Loucy (cell line): ENCODE measurements around the gene GABBR2.

Experiments
- H2AFZ ChIP-seq: fragments of 200-600 bp; sonication (generic); 2 replicates; pipeline ENCODE4 v1.6.0; 2016; ENCODE audit warnings: antibody characterized with exemption, mild to moderate bottlenecking, low read length, moderate library complexity
- H3F3A ChIP-seq: fragments of 200-600 bp; 2 replicates; pipeline ENCODE4 v1.6.0; 2016; ENCODE audit warnings: antibody characterized with exemption, low read depth, mild to moderate bottlenecking
- H3K27me3 ChIP-seq: fragments of 200-600 bp; sonication (generic); 2 replicates; pipeline ENCODE4 v1.6.1; 2014; ENCODE audit warnings: low read length, mild to moderate bottlenecking; ENCODE audit not compliant: insufficient read depth, poor library complexity, severe bottlenecking
- H3K36me3 ChIP-seq: fragments of 200-600 bp; sonication (generic); 2 replicates; pipeline ENCODE4 v1.6.1; 2016; ENCODE audit warnings: low read length; ENCODE audit not compliant: insufficient read depth
- H3K4me1 ChIP-seq: fragments of 200-600 bp; sonication (generic); 2 replicates; pipeline ENCODE4 v1.5.1; 2014; ENCODE audit warnings: low read length, mild to moderate bottlenecking; ENCODE audit not compliant: insufficient read depth, poor library complexity, severe bottlenecking
- H3K4me2 ChIP-seq: fragments of 200-600 bp; sonication (generic); 2 replicates; pipeline ENCODE4 v1.6.0; 2014; ENCODE audit warnings: antibody characterized with exemption, low read length, low read depth, mild to moderate bottlenecking; ENCODE audit not compliant: poor library complexity, severe bottlenecking
- H3K4me3 ChIP-seq: fragments of 200-600 bp; sonication (generic); 2 replicates; pipeline ENCODE4 v1.5.1; 2014; ENCODE audit warnings: low read length, mild to moderate bottlenecking, mixed read lengths; ENCODE audit not compliant: poor library complexity, severe bottlenecking
- H3K79me2 ChIP-seq: fragments of 200-600 bp; sonication (generic); 2 replicates; pipeline ENCODE4 v1.6.1; 2014; ENCODE audit warnings: low read length; ENCODE audit not compliant: insufficient read depth
- H3K9ac ChIP-seq: fragments of 200-600 bp; sonication (generic); 2 replicates; pipeline ENCODE4 v1.6.0; 2014; ENCODE audit warnings: mild to moderate bottlenecking, low read depth, low read length, moderate library complexity; ENCODE audit not compliant: poor library complexity, severe bottlenecking
- H3K9me2 ChIP-seq: fragments of 200-600 bp; sonication (generic); replicated peaks from 2 replicates; pipeline ENCODE4 v1.6.1; 2016; ENCODE audit warnings: low read depth, low read length, mixed read lengths
- H3K9me3 ChIP-seq: fragments of 200-600 bp; sonication (generic); 2 replicates; pipeline ENCODE4 v1.6.1; 2014; ENCODE audit warnings: mild to moderate bottlenecking, antibody characterized with exemption, low read length, low read depth; ENCODE audit not compliant: insufficient read depth
- H4K20me1 ChIP-seq: fragments of 200-600 bp; sonication (generic); 2 replicates; pipeline ENCODE4 v1.6.0; 2014; ENCODE audit warnings: antibody characterized with exemption, low read length, mild to moderate bottlenecking; ENCODE audit not compliant: insufficient read depth, poor library complexity, severe bottlenecking
- EZH2phosphoT487 ChIP-seq: fragments of 200-600 bp; IDR thresholded peaks from 2 replicates; pipeline ENCODE4 v1.6.1; 2018; ENCODE audit warnings: antibody characterized with exemption, mild to moderate bottlenecking, moderate library complexity, borderline replicate concordance
- TF ChIP-seq, protein P1 (sequence below): fragments of 200-600 bp; sonication (generic); conservative IDR thresholded peaks from 2 replicates; pipeline ENCODE4 v1.5.1; 2014; ENCODE audit warnings: mild to moderate bottlenecking, antibody characterized with exemption, low read length

GABBR2 gene

DNA sequence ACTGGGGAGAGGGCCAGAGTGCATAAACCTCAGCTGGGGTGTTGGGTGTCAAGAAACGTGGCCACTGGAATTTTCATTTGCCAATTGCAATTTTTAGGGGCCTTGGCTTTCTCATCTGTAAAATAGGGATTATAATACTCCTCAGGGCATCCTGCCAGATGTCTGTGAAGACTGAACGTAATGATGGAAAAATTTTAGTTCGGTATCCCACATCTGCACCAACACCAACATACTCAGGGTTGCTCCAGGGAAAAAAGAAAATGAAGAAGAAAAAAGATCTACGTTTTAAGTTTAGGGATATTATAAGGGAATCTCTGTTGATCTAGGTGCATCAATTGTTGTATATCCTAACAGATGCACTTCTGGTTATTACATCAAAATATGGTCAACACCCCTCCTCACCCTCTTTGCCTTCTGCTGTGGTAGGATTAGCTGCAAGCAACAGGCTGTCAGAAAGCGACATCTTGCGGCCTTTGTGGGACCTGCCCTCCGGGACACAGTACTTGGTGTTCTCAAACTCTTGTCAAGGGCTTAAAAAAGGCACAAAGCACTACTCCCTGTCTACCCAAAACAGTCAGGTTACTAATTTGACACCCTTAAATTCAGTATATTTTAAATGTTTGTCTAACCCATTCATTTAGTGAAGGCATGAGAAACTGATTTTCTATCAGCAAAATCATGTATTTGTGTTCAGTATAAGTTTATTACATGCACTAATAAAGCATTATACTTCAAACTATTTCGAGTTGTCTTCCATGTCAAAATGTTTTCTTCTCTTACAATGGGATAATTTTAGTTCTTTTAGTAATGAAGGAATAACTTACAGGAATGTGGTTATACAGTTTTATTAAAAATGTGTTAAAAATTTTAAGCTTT lies 445.0 kb downstream of the GABBR2 start:
- no peak overlapping the region for H3K4me3 ChIP-seq
- no peaks in the 10 kb centered on the region for H3K27me3 ChIP-seq
- no peaks in the 10 kb centered on the region for H3K36me3 ChIP-seq
- no peaks in the 10 kb centered on the region for H3K9me2 ChIP-seq
- H3K4me2 ChIP-seq: no peak overlapping the region
- H3K9me3 ChIP-seq: no peaks in the 10 kb centered on the region
- no peaks in the 10 kb centered on the region for H3K79me2 ChIP-seq
- no peaks in the 10 kb centered on the region for H3F3A ChIP-seq
- no peak overlapping the region for H2AFZ ChIP-seq
- H4K20me1 ChIP-seq: no peaks in the 10 kb centered on the region
- no peak for TF ChIP-seq EZH2phosphoT487
- TF ChIP-seq, protein P1, sequence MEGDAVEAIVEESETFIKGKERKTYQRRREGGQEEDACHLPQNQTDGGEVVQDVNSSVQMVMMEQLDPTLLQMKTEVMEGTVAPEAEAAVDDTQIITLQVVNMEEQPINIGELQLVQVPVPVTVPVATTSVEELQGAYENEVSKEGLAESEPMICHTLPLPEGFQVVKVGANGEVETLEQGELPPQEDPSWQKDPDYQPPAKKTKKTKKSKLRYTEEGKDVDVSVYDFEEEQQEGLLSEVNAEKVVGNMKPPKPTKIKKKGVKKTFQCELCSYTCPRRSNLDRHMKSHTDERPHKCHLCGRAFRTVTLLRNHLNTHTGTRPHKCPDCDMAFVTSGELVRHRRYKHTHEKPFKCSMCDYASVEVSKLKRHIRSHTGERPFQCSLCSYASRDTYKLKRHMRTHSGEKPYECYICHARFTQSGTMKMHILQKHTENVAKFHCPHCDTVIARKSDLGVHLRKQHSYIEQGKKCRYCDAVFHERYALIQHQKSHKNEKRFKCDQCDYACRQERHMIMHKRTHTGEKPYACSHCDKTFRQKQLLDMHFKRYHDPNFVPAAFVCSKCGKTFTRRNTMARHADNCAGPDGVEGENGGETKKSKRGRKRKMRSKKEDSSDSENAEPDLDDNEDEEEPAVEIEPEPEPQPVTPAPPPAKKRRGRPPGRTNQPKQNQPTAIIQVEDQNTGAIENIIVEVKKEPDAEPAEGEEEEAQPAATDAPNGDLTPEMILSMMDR: peak; percentile 97
- H3K9ac ChIP-seq: no peak overlapping the region
- H3K4me1 ChIP-seq: no peaks in the 10 kb centered on the region

DNA sequence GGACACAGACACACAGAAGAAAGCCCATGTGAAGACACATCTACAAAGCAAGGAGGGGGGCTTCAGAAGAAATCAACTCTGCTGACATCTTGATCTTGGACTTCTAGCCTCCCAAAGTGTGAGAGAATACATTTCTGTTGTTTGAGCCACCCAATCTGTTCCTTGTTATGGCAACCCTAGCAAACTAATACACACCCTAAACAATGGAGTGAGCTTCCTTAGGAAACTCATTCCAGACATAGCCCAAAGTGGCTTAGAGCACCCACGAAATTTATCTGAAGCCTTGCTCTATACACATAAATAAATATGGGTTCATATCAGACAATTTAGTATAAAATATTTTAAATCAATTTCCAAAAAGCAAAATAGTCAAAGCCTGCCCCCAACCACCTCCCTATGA lies 445.7 kb downstream of the GABBR2 start:
- Histone ChIP-seq H3K79me2 (no peaks in the 10 kb centered on the region), H3K4me3 (no peak overlapping the region), H2AFZ (no peak overlapping the region), H3K36me3 (no peaks in the 10 kb centered on the region), H3F3A (no peaks in the 10 kb centered on the region), H3K4me1 (no peaks in the 10 kb centered on the region), H3K9me3 (no peaks in the 10 kb centered on the region), H3K9ac (no peak overlapping the region), H3K27me3 (no peaks in the 10 kb centered on the region), H3K4me2 (no peak overlapping the region), H3K9me2 (no peaks in the 10 kb centered on the region), H4K20me1 (no peaks in the 10 kb centered on the region)
- TF ChIP-seq, protein P1: no peak
- no peak for TF ChIP-seq EZH2phosphoT487

DNA sequence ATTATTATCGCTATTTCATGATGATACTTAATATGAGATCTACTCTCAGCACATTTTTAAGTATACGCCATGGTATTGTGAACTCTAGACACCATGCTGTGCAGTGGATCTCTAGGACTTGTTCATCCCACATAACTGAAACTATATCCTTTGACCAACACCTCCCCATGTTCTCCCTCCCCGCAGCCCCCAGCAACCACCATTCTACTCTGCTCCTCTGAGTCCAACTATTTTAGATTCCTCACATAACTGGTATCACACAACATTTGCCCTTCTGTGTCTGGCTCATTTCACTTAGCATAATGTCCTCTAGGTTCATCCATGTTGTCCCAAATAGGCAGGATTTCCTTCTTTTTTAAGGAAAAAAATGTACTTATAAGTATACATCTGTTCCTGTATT lies 446.7 kb downstream of the GABBR2 start:
- Histone ChIP-seq H2AFZ (no peak overlapping the region), H3K9me2 (no peaks in the 10 kb centered on the region), H3K4me2 (no peak overlapping the region)

More for the DNA sequence above, 446.7 kb downstream of the GABBR2 start:
- H3K79me2 ChIP-seq: no peaks in the 10 kb centered on the region
- no peaks in the 10 kb centered on the region for H3K4me1 ChIP-seq
- no peaks in the 10 kb centered on the region for H3F3A ChIP-seq
- H3K36me3 ChIP-seq: no peaks in the 10 kb centered on the region
- H3K9me3 ChIP-seq: no peaks in the 10 kb centered on the region
- TF ChIP-seq, protein P1: no peak
- TF ChIP-seq EZH2phosphoT487: no peak
- no peaks in the 10 kb centered on the region for H3K27me3 ChIP-seq
- no peak overlapping the region for H3K4me3 ChIP-seq
- no peaks in the 10 kb centered on the region for H4K20me1 ChIP-seq
- H3K9ac ChIP-seq: no peak overlapping the region
